Smooth muscle cell of the brain vasculature (primary cell): ENCODE results near the gene ROPN1L.

Experiments
- DNase-seq: peaks from one replicate; pipeline ENCODE4 v3.0.0-alpha.2; 2012; ENCODE audit warnings: low read depth, low spot score

Gene ROPN1L

DNA sequence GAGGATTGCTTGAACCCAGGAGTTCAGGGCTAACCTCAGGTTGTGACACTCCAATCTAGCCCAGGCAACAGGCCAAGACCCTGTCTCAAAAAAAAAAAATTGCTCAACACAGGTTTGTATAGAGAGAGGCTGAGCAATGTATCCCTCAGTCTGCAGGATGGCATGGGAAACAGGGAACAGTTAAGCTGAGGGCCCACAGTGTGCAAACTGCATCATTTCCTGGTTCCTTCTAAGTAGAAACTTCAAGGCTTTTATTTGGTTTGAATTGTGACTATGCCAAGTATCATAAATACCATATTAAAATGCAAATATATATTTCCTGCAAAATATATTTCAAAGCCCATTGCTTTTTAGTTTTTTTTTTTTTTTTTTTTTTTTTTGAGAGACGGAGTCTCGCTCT, 13.7 kb upstream of the ROPN1L start:
- no peak for DNase-seq

DNA sequence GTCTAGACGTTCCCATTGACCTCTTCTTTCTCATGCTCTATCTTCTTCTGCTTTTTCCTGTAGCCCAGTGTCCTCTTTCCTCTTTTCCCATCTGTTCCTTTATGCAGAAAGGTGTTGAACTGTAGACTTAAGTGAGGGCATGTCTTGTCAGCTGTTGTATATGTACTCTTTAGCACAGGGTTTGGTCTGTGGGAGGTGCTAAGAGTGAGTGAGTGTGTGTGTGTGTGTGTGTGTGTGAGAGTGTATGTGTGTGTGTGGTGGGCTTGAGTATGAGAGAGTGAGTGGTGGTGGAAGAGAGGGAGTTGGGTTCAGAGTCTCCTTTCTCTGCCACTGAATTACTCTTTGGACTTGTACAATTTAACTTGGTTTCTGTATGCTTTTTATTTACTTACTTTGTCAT, 10.3 kb upstream of the ROPN1L start:
- no peak for DNase-seq

DNA sequence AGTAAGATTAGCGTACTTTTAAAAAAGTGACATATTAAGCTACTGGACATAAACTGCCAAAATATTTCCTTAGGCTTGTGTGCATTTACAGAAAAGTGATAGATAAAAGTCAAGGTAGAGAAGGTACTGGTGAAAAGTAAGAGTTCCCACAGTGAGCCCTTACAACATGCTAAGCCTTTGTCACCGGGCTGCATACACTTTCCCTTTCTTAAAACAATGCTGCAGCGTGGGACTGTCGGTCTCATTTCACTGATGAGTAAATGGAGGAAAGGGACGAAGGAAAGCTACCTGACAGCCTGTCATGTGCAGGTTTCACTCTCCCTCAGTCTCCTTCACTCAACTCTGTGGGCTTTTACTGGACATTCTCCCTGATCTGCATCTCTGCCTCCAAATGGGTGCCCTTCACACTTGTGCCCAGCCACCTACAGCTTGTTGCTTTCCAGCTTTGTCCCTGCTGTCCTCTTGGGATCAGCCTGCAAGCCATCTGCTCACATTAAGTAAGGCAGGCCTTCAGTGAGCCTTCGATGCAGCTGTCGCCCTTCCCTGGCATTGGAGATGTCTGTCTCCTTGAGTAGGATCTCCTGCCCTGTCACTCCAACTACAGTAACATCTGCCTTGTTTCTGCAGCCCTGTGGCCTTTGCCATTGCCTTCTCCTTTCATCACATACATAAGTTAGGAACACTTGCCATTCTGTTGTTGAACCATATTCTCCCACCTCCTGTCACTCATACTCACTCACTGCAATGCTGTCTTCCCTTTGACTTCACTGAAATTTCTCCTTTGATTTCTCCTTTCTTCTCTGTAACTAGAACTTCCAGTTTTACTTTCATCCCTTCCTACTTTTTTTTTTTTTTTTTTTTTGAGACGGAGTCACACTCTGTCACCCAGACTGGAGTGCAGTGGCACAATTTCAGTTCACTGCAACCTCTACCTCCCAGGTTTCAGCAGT, 9.3 kb upstream of the ROPN1L start:
- no peak for DNase-seq

DNA sequence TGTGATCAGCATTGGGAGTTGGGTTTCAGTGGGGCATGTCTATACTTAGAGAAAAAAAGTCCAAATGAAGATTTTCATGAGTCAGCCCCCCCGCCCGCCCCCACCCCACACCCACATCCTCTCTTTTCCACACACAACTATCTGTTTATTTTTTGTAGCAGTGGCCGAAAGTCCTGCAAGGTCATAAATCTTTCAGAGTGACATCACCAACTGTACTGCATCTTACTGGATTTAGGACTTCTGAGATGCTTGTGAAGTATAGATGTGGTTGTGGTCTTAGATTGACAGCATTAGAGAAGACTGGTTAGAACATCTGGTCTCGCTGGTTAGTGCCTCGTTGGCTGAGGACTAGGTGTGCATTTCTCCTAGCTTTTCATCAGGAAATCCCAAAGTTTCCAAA, 7.3 kb upstream of the ROPN1L start:
- no peak for DNase-seq

DNA sequence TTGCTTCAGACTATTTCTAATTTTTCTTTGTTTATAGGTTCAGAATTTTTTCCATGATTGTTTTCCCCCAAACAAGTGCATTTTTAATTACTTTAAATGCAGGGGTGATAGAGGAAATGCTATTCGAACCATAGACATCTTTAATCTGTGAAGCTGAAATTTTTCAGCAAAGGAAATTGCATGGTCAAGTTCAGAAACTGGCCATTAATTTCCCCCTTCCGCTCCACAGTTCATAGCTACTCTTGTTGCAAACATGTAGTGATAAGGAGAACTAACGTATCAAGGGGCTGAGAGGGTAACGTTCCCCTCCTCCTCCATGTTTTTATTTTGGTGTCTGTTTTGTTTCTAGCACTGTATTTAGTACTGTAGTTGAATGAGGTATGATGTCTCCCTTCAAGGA, 3.4 kb upstream of the ROPN1L start:
- DNase-seq: no peak

DNA sequence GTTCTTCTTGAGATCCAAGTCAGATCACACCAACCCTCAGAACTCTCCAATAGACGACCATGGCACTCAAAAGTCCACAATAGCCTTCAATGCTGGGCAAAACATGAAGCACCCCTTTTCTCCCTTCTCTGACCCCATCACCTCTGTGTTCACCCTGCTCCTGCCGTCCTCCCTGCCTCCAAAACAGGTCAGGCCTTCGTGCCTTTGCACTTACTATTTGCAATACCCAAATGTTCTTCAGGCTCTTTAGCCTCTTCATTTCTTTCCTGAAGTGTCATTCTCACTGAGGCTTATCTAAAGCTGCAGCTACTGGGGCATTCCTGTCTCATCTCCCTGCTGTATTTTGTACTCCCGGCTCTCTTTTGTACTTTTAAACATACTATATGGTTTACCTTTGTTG, 2.0 kb upstream of the ROPN1L start:
- no peak for DNase-seq

DNA sequence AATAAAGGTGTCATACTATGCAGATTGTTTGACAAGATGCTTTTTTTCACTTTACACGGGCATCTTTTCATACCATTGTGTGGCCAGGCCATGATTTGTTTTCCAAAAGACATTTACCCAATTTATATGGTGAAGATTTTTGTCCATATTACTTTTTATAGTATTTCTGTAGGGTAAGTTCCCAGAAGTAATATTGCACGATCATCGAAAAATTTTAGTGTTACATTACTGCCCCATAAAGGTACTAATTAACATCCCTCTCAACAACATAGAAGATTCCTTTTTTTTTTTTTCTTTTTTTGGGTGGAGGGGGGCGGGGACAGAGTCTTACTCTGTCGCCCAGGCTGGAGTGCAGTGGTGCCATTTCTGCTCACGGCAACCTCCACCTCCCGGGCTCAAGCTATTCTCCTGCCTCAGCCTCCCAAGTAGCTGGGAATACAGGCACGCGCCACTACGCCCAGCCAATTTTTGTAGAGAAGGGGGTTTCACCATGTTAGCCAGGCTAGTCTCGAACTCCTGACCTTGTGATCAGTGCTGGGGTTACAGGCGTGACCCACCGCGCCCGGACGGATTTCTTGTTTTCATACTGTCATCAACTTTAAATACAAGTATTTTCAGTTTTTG, 1.2 kb upstream of the ROPN1L start:
- no peak for DNase-seq

DNA sequence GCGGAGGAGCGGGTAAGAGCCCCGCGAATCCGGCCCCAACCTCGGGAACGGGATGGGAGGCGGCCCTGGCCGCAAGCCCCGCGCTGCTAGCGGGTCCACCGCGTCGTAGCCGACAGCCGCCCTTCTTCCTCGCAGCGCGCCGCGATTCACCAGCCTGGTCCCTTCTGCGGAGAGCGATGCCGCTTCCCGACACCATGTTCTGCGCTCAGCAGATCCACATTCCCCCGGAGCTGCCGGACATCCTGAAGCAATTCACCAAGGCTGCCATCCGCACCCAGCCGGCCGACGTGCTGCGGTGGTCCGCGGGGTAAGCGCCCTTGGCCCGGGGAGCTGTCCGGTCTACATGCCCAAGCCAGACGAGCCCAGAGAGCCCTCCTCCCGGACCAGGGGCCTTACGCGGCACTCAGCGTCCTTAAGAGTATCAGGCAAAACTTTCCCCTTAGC, 335 bp downstream of the ROPN1L start:
- DNase-seq: no peak

DNA sequence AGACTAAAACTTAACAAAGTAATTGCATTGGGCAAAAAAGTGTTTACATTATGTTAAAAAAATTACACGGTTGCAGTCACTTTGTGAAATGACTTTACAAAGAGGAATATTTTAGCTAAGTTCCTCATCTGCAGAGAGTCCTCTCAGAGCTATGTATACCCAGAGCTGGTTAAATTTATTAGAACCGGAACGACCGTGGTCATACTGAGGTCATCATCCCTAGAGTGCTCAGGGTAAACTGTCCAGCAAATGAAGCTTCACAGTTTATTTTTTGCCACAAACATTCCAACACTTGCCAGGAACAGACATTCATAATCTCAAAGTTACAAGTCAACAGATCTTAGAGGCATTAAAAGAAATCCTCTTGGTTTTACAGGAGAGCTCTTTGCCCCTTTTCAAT, 897 bp downstream of the ROPN1L start:
- no peak for DNase-seq

DNA sequence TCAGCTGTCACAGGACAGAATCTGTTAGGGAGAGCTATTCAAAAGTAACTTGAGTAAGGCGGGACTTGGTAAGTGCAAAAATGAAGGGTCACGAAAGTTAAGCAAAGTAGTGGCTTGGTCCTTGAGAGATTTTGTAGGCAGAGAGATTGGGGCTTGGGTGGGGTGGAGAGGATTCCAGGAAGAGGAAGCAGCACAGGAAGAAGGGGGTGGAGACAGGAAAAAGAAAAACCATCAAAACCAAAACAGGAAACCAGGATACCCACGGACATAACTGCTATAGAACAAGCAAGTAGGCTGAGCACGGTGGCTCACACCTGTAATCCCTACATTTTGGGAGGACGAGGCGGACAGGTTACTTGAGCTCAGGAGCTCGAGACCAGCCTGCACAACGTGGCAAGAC, 3.7 kb downstream of the ROPN1L start:
- DNase-seq: no peak

DNA sequence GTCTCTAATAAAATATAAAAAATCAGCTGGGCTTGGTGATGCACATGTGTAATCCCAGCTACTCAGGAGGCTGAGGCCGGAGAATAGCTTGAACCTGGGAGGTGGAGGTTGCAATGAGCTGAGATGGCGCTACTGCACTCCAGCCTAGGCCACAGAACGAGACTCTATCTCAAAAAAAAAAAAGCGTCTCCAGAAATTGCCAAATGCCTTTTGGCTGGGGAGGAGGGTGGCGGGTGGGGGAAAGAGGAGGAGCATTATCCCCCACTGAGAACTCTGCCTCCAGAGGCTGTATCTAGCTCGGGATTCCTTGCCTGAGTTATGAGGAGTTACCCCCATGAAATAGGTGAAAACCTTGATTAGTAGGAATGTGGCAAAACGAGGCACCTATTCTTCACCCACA, 4.8 kb downstream of the ROPN1L start:
- no peak for DNase-seq

DNA sequence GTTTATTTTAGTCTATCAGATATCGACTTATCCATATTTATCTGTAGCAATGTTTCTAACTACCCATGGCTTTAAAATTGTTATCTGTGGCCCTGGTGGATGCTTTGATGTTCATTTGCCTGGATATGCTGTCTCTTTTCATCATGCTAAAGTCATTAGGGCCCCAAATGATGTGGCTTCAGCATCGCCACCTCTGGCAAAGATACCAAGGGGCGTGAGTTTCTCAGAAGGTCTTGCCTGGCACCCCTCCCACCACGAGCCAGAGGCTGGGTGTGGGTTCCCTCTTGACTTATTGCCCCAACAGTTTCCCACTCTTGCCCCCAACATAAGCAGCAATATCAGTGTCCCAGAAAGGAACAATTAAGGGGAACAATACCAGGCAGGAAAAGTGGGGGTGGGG, 5.4 kb downstream of the ROPN1L start:
- DNase-seq: no peak

DNA sequence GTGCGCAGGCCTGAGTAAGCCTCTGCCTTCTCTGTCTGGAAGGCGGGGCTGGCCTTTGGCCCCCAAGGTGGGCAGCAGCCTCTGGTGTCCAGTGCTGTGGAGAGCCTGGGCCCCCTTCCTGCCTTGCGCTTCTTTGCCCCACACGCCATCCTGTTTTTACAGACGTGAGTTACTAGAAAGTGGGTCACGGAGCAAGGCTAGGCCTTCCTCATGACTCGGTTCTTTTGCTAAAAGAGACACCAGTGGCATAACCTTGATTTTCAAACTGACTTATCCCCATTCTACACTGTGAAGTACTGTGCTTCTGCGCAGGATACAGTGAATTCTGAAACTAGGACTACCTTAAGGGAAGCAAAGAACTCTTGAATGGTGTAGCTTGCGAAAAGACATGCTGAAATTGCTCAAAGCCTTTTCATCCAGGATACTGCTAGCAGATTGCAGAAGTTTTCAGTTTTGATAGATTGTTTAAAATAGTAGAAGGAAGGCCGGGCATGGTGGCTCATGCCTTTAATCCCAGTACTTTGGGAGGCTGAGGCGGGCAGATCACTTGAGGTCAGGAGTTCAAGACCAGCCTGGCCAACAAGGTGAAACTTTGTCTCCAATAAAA, 7.2 kb downstream of the ROPN1L start:
- DNase-seq: no peak

DNA sequence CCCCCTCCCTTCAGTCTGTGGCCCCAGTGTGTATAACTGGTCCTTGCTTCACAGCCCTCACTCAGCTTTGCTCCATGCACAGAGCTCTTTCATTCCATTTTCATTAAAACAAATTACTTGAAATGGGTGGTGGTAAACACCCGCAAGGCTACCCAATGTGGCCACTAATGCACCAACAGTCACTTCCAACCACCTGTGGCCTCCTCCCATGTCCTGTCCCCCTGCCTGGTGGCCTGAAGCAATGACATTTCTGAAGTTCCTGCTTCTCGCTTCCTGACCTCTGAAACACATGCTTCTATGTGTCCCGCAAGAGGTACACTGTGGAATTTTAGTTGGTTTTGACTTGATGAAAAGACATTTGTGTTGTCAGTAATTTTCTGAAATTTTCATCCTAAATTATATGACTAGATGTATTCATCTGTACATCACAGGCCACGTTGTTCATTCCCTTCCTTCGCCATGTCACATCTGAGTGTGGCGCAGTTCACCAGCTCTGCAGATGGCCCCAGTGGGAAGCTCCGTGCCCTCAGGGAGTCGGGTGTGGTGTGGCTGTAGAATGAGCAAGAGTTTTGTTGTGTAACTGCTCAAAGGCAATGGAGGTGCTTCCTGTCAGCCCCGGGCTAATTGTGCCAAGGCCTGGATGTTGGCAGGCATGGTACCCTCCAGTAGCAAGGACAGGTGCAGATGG, 9.6 kb downstream of the ROPN1L start:
- no peak for DNase-seq

DNA sequence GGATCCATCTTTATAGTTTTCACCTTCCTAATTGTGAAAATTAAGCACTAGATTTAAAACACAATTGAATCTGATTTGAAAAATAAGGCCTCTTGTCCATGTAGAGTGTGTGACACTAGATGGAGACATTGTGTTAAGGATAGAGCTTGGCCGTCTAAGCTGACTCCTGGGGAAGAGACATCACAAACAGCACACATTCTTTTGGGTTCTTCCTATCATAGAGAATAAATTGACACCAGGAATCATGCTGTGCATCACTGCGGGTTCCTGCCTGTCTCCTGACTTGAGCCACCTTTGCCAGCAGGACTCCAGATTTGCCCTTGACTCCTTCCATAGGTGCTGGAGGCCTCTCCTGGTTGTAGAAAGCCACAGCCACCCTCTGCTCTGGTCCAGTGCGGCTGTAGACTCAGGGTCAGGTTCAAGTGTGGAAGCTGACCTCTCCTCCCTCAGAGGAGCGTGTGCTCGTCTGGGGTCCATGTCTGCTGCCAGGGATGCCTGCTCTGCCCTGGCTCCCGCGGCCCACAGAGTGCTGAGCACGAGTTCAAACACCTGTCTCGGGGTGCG, 11.2 kb downstream of the ROPN1L start:
- DNase-seq: peak; percentile 73

DNA sequence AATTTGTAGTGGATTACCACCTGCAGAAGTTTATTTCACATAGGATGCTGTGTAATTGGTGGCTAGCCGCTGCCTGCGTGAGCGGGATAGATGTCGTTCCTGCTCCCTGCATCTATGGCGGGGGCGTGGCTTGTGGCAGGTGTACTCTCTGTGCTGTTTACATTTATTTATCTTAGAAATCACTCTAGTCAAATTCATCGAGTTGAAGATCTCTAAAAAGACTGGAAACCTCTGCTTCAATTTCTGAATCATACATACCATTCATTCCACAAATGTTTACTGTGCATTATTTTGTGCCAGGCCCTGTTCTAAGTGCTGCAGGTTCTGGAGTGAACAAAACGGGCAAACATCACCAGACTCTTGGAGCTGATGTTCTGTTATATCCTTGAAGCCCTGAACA, 11.9 kb downstream of the ROPN1L start:
- DNase-seq: no peak

DNA sequence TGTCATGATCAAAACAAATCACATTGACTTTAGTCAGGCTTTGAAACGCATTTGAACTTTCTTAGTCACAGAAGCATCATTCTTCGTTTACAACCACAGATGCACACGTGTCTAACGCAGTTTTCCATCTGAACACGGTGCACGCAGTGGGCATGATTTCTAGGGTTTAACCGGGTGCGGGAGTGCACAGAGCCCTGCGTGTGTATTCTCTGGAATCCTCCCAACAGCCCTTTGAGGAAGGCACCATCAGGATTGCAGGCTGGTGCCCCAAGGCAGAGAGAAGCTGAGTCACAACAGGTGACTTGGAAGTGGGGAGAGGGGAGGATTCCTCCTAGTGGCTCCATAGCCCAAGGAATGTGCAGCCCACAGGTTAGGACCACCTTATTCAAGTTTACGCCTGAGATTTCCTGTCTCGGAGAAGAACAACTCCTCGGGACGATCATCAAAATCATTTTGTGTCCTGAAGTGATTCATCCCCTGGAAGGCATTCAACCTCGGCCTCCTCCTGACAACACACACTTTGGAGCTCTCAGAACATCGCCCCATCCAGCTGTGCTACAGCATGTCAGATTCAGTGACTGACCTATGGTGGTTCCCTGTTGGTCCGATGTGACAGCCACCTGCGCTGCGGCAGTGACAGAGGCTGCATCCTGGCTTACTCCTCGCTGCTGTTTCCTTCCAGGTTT, 13.1 kb downstream of the ROPN1L start:
- no peak for DNase-seq

DNA sequence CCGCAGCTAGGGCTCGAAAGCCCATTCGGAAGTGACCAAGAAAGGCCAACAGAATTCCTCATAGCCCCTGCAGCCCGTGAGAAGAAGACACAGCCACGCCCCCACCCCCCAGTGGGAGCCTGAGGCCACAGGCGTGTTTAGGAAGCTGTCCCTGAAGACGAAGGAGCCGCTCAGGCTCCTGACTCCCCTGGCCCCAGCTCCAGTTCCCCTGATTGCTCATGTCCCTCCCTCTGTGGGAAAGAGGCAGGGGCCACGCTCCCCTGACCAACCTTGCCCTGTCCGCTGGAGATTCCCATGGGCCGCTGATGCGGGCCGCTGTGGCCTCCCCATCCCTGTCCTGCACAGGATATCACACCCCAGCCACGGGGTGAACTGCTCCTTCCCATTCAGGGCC, 13.6 kb downstream of the ROPN1L start:
- no peak for DNase-seq

DNA sequence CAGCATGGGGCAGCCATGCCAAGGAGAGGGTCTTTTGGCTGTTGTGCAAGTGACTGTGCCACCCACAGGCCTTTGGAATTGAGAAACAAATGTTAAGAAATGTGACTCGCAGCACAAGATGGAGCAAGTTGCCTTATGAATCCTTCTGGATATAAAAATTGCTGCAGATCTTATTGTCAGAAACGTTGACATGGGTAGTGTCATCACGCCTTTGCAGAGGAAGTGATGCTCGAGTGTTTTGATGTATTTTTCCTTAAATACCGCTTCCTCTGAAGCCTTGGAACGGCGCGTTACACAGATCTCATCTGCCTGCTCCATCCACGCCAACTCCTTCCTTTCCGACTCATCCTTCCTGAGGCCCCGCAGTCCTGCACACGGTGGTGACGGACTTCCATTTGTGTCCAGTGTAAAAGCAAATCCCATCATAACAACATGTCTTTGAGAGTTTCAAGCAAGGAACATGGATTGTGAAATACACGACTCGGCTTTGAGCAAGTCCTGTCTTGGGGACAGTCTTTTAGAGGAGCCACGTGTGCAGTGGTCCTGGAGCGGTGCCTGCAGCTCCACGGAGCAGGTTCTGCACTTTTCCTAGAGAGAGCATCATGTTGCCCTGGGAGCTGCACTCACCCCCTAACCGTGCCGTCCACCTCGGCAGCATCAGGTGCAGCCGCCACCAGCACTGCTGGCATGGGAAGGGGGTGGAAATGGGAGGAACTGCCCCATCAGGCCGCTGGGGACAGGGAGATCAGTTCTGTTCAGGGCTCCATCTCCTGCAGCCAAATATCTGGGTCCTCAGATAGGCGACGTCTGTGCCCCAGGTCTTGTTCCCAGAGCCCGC, 15.1 kb downstream of the ROPN1L start:
- no peak for DNase-seq
